LNCAP (cell line): ENCODE data around the gene UBL4B.

Experiments used
- CTCF ChIP-seq: fragments of 450-650 bp; IDR thresholded peaks from 2 replicates; pipeline ENCODE4 v1.5.1; 2017; ENCODE audit warnings: mild to moderate bottlenecking

Gene UBL4B

GRCh38 chr1:110068646-110069403, 43.4 kb upstream of the UBL4B start:
- TF ChIP-seq CTCF: no peak

GRCh38 chr1:110069404-110070281, 42.6 kb upstream of the UBL4B start:
- no peak for TF ChIP-seq CTCF

- no peak for TF ChIP-seq CTCF
Measured at GRCh38 chr1:110070282-110070669, 42.0 kb upstream of the UBL4B start.

DNA sequence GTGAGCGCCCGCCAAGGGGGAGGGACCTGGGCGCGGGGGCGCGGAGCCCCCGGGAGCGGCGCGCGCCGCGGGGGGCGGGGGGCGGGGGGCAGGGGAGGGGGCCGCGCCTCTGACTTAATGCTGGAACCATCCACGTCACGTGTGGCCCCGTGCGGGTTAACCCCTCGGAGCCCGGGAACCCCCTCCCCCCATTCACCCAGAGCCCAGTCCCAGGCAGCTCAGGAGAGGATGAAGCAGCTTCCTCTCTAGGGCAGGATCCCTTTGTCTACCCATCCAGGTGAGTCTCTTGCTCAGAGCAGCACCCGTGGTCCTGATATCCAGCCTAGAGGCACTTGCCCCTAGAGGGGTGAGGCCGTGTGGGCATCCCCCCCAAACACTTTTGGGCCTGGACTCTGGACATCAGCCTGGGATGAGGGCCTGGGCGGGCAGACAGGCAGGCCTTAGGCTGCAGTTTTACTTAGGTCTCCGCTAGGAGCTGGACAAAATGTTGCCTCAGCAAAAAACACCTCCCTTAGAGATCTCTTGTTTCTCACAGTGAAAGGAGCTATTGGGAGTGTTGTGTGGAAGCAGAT, 41.5 kb upstream of the UBL4B start, which contains the start of gene ALX3:
ALX3 (minus strand) TSS at position 2 of the 572 bp plus-strand sequence. CDS start 60 bp downstream, outside the sequence.
- TF ChIP-seq CTCF: no peak

DNA sequence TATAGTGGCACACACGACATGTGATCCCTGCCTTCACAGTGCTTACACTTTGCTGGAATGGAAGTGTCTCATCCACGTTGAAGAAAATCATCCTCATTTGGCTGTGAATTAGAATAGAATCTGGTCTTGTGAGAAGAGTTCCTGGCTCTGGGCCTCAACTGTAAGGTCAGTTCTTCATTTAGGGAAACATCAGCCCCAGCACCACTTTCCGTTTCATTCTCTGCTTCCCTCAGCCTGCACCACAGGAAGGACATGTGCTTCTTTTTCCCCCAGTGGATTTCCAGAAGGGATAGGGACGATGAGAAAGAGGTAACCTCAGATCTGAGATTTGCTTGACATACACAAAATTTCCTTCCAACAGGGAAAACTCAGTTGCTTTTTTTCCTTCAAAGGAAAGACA, 38.1 kb upstream of the UBL4B start:
- no peak for TF ChIP-seq CTCF

GRCh38 chr1:110076789-110077500, 35.3 kb upstream of the UBL4B start:
- no peak for TF ChIP-seq CTCF

- no peak for TF ChIP-seq CTCF
Measured at GRCh38 chr1:110081061-110081460, 31.2 kb upstream of the UBL4B start.
